ENCODE data around the gene HSD17B8. TPM values are rescaled to one million over a fixed set of nuclear protein-coding genes. Genes with fewer than 3 reads are reported as not detected.
"Not testable (repeated sequence)": the region's sequence is repeated elsewhere in the genome, so short reads cannot be mapped to it uniquely, and the experiment has no call there.

The HSD17B8 gene
- polyA plus RNA-seq, 1 donor (not counting 4 experiments of a cell fraction or from before 2014, with no cell fraction given), result 18.6 TPM

GRCh38 chr6:33217681-33218080 is 13.2 kb downstream of the HSD17B8 start:
- Histone ChIP-seq H3K36me3 (ENCODE audit: control insufficient read depth in 2 of 2, extremely low read depth in 1 of 2, insufficient read depth in 2 of 2, low read length in 2 of 2) (no peaks in the 10 kb centered on the region), H3K4me3 (ENCODE audit: control insufficient read depth in 2 of 3, extremely low read depth in 1 of 3, insufficient read depth in 2 of 3, low read depth in 1 of 3, low read length in 3 of 3) (no peak overlapping the region), H2AFZ (ENCODE audit: control insufficient read depth, low read length) (no peak overlapping the region), H3K9me1 (ENCODE audit: control insufficient read depth, extremely low read depth, insufficient read depth, low read length) (no peaks in the 10 kb centered on the region), H3K9ac (ENCODE audit: control insufficient read depth, extremely low read depth, insufficient read depth, low read length) (no peak overlapping the region), H3K27ac (ENCODE audit: control insufficient read depth, insufficient read depth, low read length) (no peak overlapping the region), H4K20me1 (ENCODE audit: control insufficient read depth, extremely low read depth, insufficient read depth, low read length) (no peaks in the 10 kb centered on the region), H3K4me2 (ENCODE audit: control insufficient read depth, extremely low read depth, insufficient read depth, low read depth, low read length) (no peak overlapping the region), H3K79me2 (ENCODE audit: control insufficient read depth, insufficient read depth, low read length) (no peaks in the 10 kb centered on the region), H3K4me1 (ENCODE audit: control insufficient read depth, extremely low read depth, insufficient read depth, low read length) (peaks cover 25% of the 10 kb centered on the region), H3K9me3 (ENCODE audit: control insufficient read depth, low read depth, low read length) (no peaks in the 10 kb centered on the region), H3K27me3 (ENCODE audit: control insufficient read depth, extremely low read depth, insufficient read depth, low read length) (no peaks in the 10 kb centered on the region)
- no peak for FAIRE-seq
- DNase-seq (ENCODE audit: low read depth, low spot score), result no peak
- dilution Hi-C loops (cut with MboI; ENCODE audit: extremely low pct_ligation_motif_present, low sequenced_read_pairs), result no loop called here
- no peak for TF ChIP-seq CTCF (optimal IDR thresholded peaks at IDR 0.05 in 1 of 3, IDR thresholded peaks at IDR 0.05 in 1 of 3, conservative IDR thresholded peaks at IDR 0.05 in 1 of 3; ENCODE audit: extremely low read depth in 1 of 3, insufficient read depth in 2 of 3, low read length in 3 of 3)
- TF ChIP-seq EZH2 (IDR thresholded peaks at IDR 0.05; ENCODE audit: low read length), result no peak

DNA sequence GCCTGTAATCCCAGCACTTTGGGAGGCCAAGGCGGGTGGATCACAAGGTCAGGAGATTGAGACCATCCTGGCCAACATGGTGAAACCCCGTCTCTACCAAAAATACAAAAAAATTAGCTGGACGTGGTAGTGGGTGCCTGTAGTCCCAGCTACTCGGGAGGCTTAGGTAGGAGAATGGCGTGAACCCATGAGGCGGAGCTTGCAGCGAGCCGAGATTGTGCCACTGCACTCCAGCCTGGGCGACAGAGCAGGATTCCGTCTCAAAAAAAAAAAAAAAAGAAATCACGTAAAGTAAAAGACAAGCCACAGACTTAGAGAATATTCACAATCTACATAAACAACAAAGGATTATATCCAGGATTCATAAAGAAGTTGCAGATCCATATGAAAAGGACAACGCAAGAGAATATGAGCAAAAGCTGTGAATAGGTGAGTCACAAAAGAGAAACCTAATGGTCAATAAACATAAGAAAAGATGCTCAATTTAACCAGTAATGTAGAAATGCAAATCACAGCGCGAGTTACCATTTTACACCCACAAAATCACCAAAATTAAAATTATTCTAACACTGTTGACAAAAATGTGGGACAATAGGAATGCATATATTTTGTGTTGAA is 22.2 kb downstream of the HSD17B8 start:
- H3K9me3 ChIP-seq (ENCODE audit: control insufficient read depth, low read depth, low read length); dilution Hi-C loops (cut with MboI; ENCODE audit: extremely low pct_ligation_motif_present, low sequenced_read_pairs); FAIRE-seq; H3K27me3 ChIP-seq (ENCODE audit: control insufficient read depth, extremely low read depth, insufficient read depth, low read length); H3K79me2 ChIP-seq (ENCODE audit: control insufficient read depth, insufficient read depth, low read length); H3K27ac ChIP-seq (ENCODE audit: control insufficient read depth, insufficient read depth, low read length); H2AFZ ChIP-seq (ENCODE audit: control insufficient read depth, low read length); H3K4me2 ChIP-seq (ENCODE audit: control insufficient read depth, extremely low read depth, insufficient read depth, low read depth, low read length); H3K36me3 ChIP-seq (ENCODE audit: control insufficient read depth in 2 of 2, extremely low read depth in 1 of 2, insufficient read depth in 2 of 2, low read length in 2 of 2); H3K9ac ChIP-seq (ENCODE audit: control insufficient read depth, extremely low read depth, insufficient read depth, low read length); H3K9me1 ChIP-seq (ENCODE audit: control insufficient read depth, extremely low read depth, insufficient read depth, low read length); H3K4me1 ChIP-seq (ENCODE audit: control insufficient read depth, extremely low read depth, insufficient read depth, low read length); H3K4me3 ChIP-seq (ENCODE audit: control insufficient read depth in 2 of 3, extremely low read depth in 1 of 3, insufficient read depth in 2 of 3, low read depth in 1 of 3, low read length in 3 of 3); DNase-seq (ENCODE audit: low read depth, low spot score); H4K20me1 ChIP-seq (ENCODE audit: control insufficient read depth, extremely low read depth, insufficient read depth, low read length): not testable (repeated sequence)

- FAIRE-seq, result no peak
- Histone ChIP-seq H3K79me2 (ENCODE audit: control insufficient read depth, insufficient read depth, low read length) (no peaks in the 10 kb centered on the region), H3K27ac (ENCODE audit: control insufficient read depth, insufficient read depth, low read length) (no peak overlapping the region), H3K9me1 (ENCODE audit: control insufficient read depth, extremely low read depth, insufficient read depth, low read length) (no peaks in the 10 kb centered on the region), H3K9me3 (ENCODE audit: control insufficient read depth, low read depth, low read length) (no peaks in the 10 kb centered on the region), H2AFZ (ENCODE audit: control insufficient read depth, low read length) (no peak overlapping the region), H3K4me1 (ENCODE audit: control insufficient read depth, extremely low read depth, insufficient read depth, low read length) (no peaks in the 10 kb centered on the region), H3K27me3 (ENCODE audit: control insufficient read depth, extremely low read depth, insufficient read depth, low read length) (peaks cover 7% of the 10 kb centered on the region), H3K36me3 (ENCODE audit: control insufficient read depth in 2 of 2, extremely low read depth in 1 of 2, insufficient read depth in 2 of 2, low read length in 2 of 2) (no peaks in the 10 kb centered on the region), H3K9ac (ENCODE audit: control insufficient read depth, extremely low read depth, insufficient read depth, low read length) (no peak overlapping the region), H3K4me2 (ENCODE audit: control insufficient read depth, extremely low read depth, insufficient read depth, low read depth, low read length) (no peak overlapping the region), H4K20me1 (ENCODE audit: control insufficient read depth, extremely low read depth, insufficient read depth, low read length) (no peaks in the 10 kb centered on the region), H3K4me3 (ENCODE audit: control insufficient read depth in 2 of 3, extremely low read depth in 1 of 3, insufficient read depth in 2 of 3, low read depth in 1 of 3, low read length in 3 of 3) (no peak overlapping the region)
- dilution Hi-C loops (cut with MboI; ENCODE audit: extremely low pct_ligation_motif_present, low sequenced_read_pairs), result no loop called here
- TF ChIP-seq CTCF (optimal IDR thresholded peaks at IDR 0.05 in 1 of 3, IDR thresholded peaks at IDR 0.05 in 1 of 3, conservative IDR thresholded peaks at IDR 0.05 in 1 of 3; ENCODE audit: extremely low read depth in 1 of 3, insufficient read depth in 2 of 3, low read length in 3 of 3) (no peak), EZH2 (IDR thresholded peaks at IDR 0.05; ENCODE audit: low read length) (no peak)
- no peak for DNase-seq (ENCODE audit: low read depth, low spot score)
These were observed 30.8 kb downstream of the HSD17B8 start for GRCh38 chr6:33235221-33235634.

Data from keratinocyte (primary cell).